Thyroid gland (tissue), 4 donors: ENCODE data around the gene HS3ST2. TPM values are rescaled to one million over a fixed set of nuclear protein-coding genes. Genes with fewer than 3 reads are reported as not detected.

Experiments used
- DNase-seq, 2 donors: peaks; one replicate each; pipeline ENCODE4 v3.0.0-alpha.2; 2019
- H3K27ac ChIP-seq, 3 donors: fragments of 200-600 bp; sonication (generic); 1 replicate in 2 of 3; 2 replicates in 1 of 3; pipeline ENCODE4 v1.5.1; 2016 to 2019; ENCODE audit warnings: mild to moderate bottlenecking in 1 of 3, moderate library complexity in 1 of 3
- H3K27me3 ChIP-seq: fragments of 200-600 bp; sonication (generic); one replicate; pipeline ENCODE4 v1.5.1; 2019
- H3K36me3 ChIP-seq, 2 donors: fragments of 200-600 bp; sonication (generic); one replicate each; pipeline ENCODE4 v1.5.1; 2016 to 2019
- H3K4me1 ChIP-seq, 2 donors: fragments of 200-600 bp; sonication (generic); one replicate each; pipeline ENCODE4 v1.5.1; 2017 to 2019
- H3K4me3 ChIP-seq, 3 donors: fragments of 200-600 bp; sonication (generic); replicated peaks in 1 of 3; 1 replicate in 2 of 3; 2 replicates in 1 of 3; pipeline ENCODE4 v1.5.1; 2016; ENCODE audit warnings: mild to moderate bottlenecking in 1 of 3
- H3K9me3 ChIP-seq: fragments of 200-600 bp; sonication (generic); one replicate; pipeline ENCODE4 v1.5.1; 2017
- POLR2A ChIP-seq, 2 donors: fragments of 450-650 bp; IDR thresholded peaks; one replicate each; pipeline ENCODE4 v1.6.1; 2017; ENCODE audit warnings: antibody characterized with exemption in 2 of 2, mild to moderate bottlenecking in 2 of 2, moderate library complexity in 1 of 2
- WGBS, 2 donors: methylation state at CpG; one replicate each; pipeline ENCODE4 v1.1.5; 2017; 5-methylcytosine and 5-hydroxymethylcytosine counted together
- intact Hi-C: fragments of 100-400 bp; cut with DNase I; formaldehyde crosslinking; loops from one replicate; pipeline ENCODE4 v1.15.1; 2023
- total RNA-seq, 4 donors: library from RNA; depleted of rRNA; stranded (reverse); fragments of >200 nt; gene quantifications; one replicate each; pipeline ENCODE4 v1.2.3, GENCODE V29; 2016
- TF ChIP-seq, protein P1 (sequence below), 6 experiments: fragments of 200-600 bp in 3 of 6; fragments of 450-650 bp in 3 of 6; sonication (generic) in 3 of 6; IDR thresholded peaks; one replicate each; pipeline ENCODE4 v1.5.1; 2016 to 2019; ENCODE audit warnings: antibody characterized with exemption in 6 of 6, mild to moderate bottlenecking in 2 of 6, inconsistent platforms in 1 of 6, moderate library complexity in 1 of 6

Gene HS3ST2
- total RNA-seq, 4 donors from 2014 or later, result 0.88 to 7.0 (median 3.7) TPM

DNA sequence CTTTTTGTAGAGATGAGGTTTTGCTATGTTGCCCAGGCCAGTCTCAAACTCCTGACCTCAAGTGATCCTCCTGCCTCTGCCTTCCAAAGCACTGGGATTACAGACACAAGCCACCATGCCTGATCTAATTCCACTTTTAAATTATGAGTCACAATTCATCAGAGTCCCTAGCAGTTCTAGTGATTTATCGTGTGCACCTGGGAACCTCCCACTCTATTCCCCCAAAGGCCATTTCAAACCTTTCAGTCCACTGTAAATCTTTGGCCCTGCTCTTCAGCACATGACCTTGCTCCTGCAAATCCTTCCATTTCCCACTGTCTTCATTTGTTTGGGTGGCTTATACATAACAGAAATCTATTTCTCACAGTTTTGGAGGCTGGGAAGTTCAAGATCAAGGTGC lies 73.0 kb downstream of the HS3ST2 start:
- Histone ChIP-seq H3K4me1 (no peaks in the 10 kb centered on the region), H3K27ac (no peak overlapping the region), H3K4me3 (no peak overlapping the region), H3K9me3 (no peaks in the 10 kb centered on the region), H3K27me3 (no peaks in the 10 kb centered on the region), H3K36me3 (no peaks in the 10 kb centered on the region)
- no peak for TF ChIP-seq POLR2A (IDR thresholded peaks at IDR 0.05)
- TF ChIP-seq, protein P1, sequence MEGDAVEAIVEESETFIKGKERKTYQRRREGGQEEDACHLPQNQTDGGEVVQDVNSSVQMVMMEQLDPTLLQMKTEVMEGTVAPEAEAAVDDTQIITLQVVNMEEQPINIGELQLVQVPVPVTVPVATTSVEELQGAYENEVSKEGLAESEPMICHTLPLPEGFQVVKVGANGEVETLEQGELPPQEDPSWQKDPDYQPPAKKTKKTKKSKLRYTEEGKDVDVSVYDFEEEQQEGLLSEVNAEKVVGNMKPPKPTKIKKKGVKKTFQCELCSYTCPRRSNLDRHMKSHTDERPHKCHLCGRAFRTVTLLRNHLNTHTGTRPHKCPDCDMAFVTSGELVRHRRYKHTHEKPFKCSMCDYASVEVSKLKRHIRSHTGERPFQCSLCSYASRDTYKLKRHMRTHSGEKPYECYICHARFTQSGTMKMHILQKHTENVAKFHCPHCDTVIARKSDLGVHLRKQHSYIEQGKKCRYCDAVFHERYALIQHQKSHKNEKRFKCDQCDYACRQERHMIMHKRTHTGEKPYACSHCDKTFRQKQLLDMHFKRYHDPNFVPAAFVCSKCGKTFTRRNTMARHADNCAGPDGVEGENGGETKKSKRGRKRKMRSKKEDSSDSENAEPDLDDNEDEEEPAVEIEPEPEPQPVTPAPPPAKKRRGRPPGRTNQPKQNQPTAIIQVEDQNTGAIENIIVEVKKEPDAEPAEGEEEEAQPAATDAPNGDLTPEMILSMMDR (IDR thresholded peaks at IDR 0.05), result no peak
- 79 to 82% methylated on average over 1 of the region's 1 CpG for WGBS, 2 donors
- DNase-seq, result no peak
- intact Hi-C loops, result no loop called here

DNA sequence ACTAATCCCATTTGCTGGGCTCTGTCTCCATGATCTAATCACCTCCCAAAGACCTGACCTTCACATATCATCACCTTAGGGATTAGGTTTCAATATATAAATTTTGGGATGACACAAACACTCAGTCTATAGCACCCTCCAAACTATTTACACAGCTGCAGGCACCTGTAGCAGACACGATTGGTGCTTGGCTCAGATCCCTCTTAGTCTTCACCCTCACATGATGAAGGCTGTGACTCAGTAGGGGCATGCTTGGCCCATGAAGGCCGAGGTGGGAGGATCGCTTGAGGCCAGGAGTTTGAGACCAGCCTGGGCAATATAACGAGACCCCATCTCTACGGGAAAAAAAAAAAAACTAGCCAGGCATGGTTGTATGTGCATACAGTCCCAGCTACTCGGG lies 73.5 kb downstream of the HS3ST2 start:
- TF ChIP-seq, protein P1 (IDR thresholded peaks at IDR 0.05), result no peak
- no peak for TF ChIP-seq POLR2A (IDR thresholded peaks at IDR 0.05)
- 75 to 76% methylated on average over 6 of the region's 6 CpGs for WGBS, 2 donors
- Histone ChIP-seq H3K27me3 (no peaks in the 10 kb centered on the region), H3K4me1 (no peaks in the 10 kb centered on the region), H3K36me3 (no peaks in the 10 kb centered on the region), H3K4me3 (no peak overlapping the region), H3K9me3 (no peaks in the 10 kb centered on the region), H3K27ac (no peak overlapping the region)
- intact Hi-C loops, result no loop called here
- no peak for DNase-seq

DNA sequence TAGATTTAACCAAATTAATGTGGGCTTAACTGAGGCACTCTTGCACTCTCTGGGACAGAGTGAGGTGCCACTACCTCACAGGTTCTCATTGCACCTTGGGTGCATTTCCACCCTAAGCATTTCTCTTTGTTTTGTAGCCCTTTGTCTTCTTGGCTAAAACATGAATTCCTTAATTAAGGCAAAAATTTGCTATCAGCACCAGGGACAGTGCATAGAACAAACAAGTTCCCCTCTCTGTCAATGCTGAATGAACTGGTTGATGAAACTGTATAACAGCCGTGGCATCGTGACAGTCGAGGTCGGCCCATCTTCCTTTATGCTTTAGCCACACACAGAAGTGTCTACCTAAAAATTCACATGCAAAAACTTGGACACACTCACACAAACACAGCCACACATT lies 74.8 kb downstream of the HS3ST2 start:
- H3K4me1 ChIP-seq, result no peaks in the 10 kb centered on the region
- no peak overlapping the region for H3K27ac ChIP-seq
- H3K27me3 ChIP-seq, result no peaks in the 10 kb centered on the region
- no peak for TF ChIP-seq POLR2A (IDR thresholded peaks at IDR 0.05)
- TF ChIP-seq, protein P1 (IDR thresholded peaks at IDR 0.05), result no peak
- H3K4me3 ChIP-seq, result no peak overlapping the region
- no peak for DNase-seq
- H3K9me3 ChIP-seq, result no peaks in the 10 kb centered on the region
- 23 to 34% methylated on average over 4 of the region's 4 CpGs for WGBS, 2 donors
- intact Hi-C loops, result no loop called here
- no peaks in the 10 kb centered on the region for H3K36me3 ChIP-seq

DNA sequence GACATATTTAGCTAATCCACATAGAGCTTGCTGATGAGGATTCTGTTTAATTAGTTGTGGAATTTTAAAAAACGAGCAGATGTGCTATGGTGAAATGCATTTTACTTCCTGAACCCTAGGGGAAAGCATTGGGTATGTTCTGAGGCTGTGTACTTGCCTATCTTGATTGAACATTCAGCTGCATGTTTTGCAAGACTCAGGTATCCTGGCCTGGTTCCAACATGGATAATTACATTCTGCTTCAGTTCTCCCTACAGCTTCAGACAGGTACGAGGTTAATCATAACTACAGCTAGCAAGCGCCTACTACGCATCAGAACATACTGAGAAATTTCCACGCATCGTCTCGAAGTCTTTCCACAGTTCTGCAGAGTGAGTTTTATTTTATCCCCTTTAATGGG lies 77.0 kb downstream of the HS3ST2 start:
- Histone ChIP-seq H3K27ac (no peak overlapping the region), H3K4me1 (no peaks in the 10 kb centered on the region), H3K36me3 (no peaks in the 10 kb centered on the region), H3K27me3 (no peaks in the 10 kb centered on the region), H3K4me3 (no peak overlapping the region), H3K9me3 (no peaks in the 10 kb centered on the region)
- intact Hi-C loops, result no loop called here
- 77 to 78% methylated on average over 7 of the region's 7 CpGs for WGBS, 2 donors
- no peak for DNase-seq
- no peak for TF ChIP-seq POLR2A (IDR thresholded peaks at IDR 0.05)
- TF ChIP-seq, protein P1 (IDR thresholded peaks at IDR 0.05), result no peak

DNA sequence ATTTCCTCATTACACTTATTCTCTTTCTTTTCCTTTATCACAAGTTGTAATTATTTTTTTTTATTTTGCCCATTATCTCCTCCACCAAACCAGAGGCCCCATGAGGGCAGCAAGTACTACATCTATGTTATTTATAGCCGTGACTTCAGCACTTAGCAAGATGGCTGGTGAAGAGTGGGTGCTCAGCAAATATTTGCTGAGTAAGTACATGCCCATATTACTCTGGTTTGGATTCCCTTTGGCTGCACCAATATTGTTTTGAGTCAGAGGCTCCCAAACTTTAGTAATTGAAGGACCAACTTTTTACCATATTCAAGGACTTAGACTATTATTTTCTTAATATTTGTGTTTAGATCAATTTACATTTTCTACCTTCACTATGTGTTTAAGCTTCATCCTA lies 83.2 kb downstream of the HS3ST2 start:
- no peaks in the 10 kb centered on the region for H3K4me1 ChIP-seq
- TF ChIP-seq, protein P1 (IDR thresholded peaks at IDR 0.05), result no peak
- no peak for TF ChIP-seq POLR2A (IDR thresholded peaks at IDR 0.05)
- H3K9me3 ChIP-seq, result no peaks in the 10 kb centered on the region
- no peaks in the 10 kb centered on the region for H3K27me3 ChIP-seq
- no peak overlapping the region for H3K27ac ChIP-seq
- WGBS, 2 donors, result 62 to 71% methylated on average over 1 of the region's 1 CpG
- H3K4me3 ChIP-seq, result no peak overlapping the region
- no peaks in the 10 kb centered on the region for H3K36me3 ChIP-seq
- intact Hi-C loops, result no loop called here
- DNase-seq, result no peak
